Fibroblast of lung (primary cell): ENCODE data around the gene PCTP.

ENCODE experiments used
- EZH2 ChIP-seq: IDR thresholded peaks from 2 replicates; pipeline ENCODE4 v1.5.1; 2012; ENCODE audit warnings: low read length, control low read depth, mild to moderate bottlenecking; ENCODE audit errors: missing control alignments
- TF ChIP-seq, protein P1 (sequence below), 2 donors: IDR thresholded peaks in 1 of 2; conservative IDR thresholded peaks in 1 of 2; 1 replicate in 1 of 2; 2 replicates in 1 of 2; pipeline ENCODE4 v1.5.1; 2011 to 2012; ENCODE audit warnings: low read length in 2 of 2, control low read depth in 1 of 2, inconsistent platforms in 1 of 2, low read depth in 1 of 2, mild to moderate bottlenecking in 1 of 2

DNA sequence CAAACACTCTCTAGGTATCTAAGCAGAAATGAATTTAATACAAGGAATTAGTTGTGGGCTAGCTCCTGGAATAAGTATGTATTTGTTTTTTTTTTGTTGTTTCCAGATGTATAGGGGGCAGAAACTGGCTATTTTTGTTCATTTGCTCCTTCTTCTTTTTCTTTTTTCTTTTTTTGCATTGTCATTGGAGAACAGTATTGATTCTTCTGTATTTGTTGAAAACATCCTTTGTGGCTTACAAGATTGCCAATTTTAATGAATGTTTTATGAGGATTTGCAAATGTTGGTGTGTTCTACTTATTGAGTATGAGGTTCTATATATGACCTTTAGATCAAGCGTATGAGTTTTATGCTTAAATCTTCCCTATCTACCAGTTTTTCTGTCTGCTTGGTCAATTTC lies 5.6 kb upstream of the PCTP start:
- TF ChIP-seq, protein P1, sequence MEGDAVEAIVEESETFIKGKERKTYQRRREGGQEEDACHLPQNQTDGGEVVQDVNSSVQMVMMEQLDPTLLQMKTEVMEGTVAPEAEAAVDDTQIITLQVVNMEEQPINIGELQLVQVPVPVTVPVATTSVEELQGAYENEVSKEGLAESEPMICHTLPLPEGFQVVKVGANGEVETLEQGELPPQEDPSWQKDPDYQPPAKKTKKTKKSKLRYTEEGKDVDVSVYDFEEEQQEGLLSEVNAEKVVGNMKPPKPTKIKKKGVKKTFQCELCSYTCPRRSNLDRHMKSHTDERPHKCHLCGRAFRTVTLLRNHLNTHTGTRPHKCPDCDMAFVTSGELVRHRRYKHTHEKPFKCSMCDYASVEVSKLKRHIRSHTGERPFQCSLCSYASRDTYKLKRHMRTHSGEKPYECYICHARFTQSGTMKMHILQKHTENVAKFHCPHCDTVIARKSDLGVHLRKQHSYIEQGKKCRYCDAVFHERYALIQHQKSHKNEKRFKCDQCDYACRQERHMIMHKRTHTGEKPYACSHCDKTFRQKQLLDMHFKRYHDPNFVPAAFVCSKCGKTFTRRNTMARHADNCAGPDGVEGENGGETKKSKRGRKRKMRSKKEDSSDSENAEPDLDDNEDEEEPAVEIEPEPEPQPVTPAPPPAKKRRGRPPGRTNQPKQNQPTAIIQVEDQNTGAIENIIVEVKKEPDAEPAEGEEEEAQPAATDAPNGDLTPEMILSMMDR (conservative IDR thresholded peaks at IDR 0.05 in 1 of 2, IDR thresholded peaks at IDR 0.05 in 1 of 2; ENCODE audit: low read depth in 1 of 2, low read length in 2 of 2) = no peak
- TF ChIP-seq EZH2 = no peak
